ENCODE results near the gene LACTBL1. TPM values are rescaled to one million over a fixed set of nuclear protein-coding genes. Genes with fewer than 3 reads are reported as not detected.

Gene LACTBL1
- total RNA-seq, 1 donor from 2014 or later: not detected

- DNase-seq (ENCODE audit: low spot score, unreplicated experiment): no peak
- Mint-ChIP-seq H3K36me3 (ENCODE audit: insufficient read depth) (peaks cover 1% of the 10 kb centered on the region), H3K27ac (no peak overlapping the region), H3K9me3 (ENCODE audit: low read depth) (no peaks in the 10 kb centered on the region), H3K4me3 (ENCODE audit: low read depth) (no peak overlapping the region), H3K27me3 (peaks cover 6% of the 10 kb centered on the region), H3K4me1 (ENCODE audit: low read depth) (no peaks in the 10 kb centered on the region)
- TF ChIP-seq CTCF (IDR thresholded peaks at IDR 0.05; ENCODE audit: unreplicated experiment): no peak
These were observed 51.8 kb downstream of the LACTBL1 start for GRCh38 chr1:22920734-22921451.

- Mint-ChIP-seq H3K36me3 (ENCODE audit: insufficient read depth) (peaks cover 1% of the 10 kb centered on the region), H3K27ac (no peak overlapping the region), H3K9me3 (ENCODE audit: low read depth) (no peaks in the 10 kb centered on the region), H3K27me3 (peaks cover 5% of the 10 kb centered on the region), H3K4me3 (ENCODE audit: low read depth) (no peak overlapping the region), H3K4me1 (ENCODE audit: low read depth) (no peaks in the 10 kb centered on the region)
- no peak for TF ChIP-seq CTCF (IDR thresholded peaks at IDR 0.05; ENCODE audit: unreplicated experiment)
- DNase-seq (ENCODE audit: low spot score, unreplicated experiment): no peak
These were observed 52.5 kb downstream of the LACTBL1 start for GRCh38 chr1:22920026-22920733.

- Mint-ChIP-seq H3K4me3 (ENCODE audit: low read depth) (no peak overlapping the region), H3K9me3 (ENCODE audit: low read depth) (no peaks in the 10 kb centered on the region), H3K27ac (peak overlapping the region; percentile 45), H3K36me3 (ENCODE audit: insufficient read depth) (peaks cover 3% of the 10 kb centered on the region), H3K4me1 (ENCODE audit: low read depth) (no peaks in the 10 kb centered on the region), H3K27me3 (peaks cover 3% of the 10 kb centered on the region)
- DNase-seq (ENCODE audit: low spot score, unreplicated experiment): no peak
- TF ChIP-seq CTCF (IDR thresholded peaks at IDR 0.05; ENCODE audit: unreplicated experiment): no peak
These were observed 53.2 kb downstream of the LACTBL1 start for GRCh38 chr1:22919341-22920025.

GRCh38 chr1:22918644-22919043 lies 54.0 kb downstream of the LACTBL1 start:
- Mint-ChIP-seq H3K4me1 (ENCODE audit: low read depth) (no peaks in the 10 kb centered on the region), H3K27ac (no peak overlapping the region), H3K4me3 (ENCODE audit: low read depth) (no peak overlapping the region), H3K27me3 (peaks cover 2% of the 10 kb centered on the region), H3K9me3 (ENCODE audit: low read depth) (no peaks in the 10 kb centered on the region), H3K36me3 (ENCODE audit: insufficient read depth) (peaks cover 6% of the 10 kb centered on the region)
- no peak for DNase-seq (ENCODE audit: low spot score, unreplicated experiment)
- TF ChIP-seq CTCF (IDR thresholded peaks at IDR 0.05; ENCODE audit: unreplicated experiment): no peak

- TF ChIP-seq CTCF (IDR thresholded peaks at IDR 0.05; ENCODE audit: unreplicated experiment): no peak
- peaks cover 11% of the 10 kb centered on the region for H3K36me3 Mint-ChIP-seq (ENCODE audit: insufficient read depth)
- no peaks in the 10 kb centered on the region for H3K27me3 Mint-ChIP-seq
- H3K4me1 Mint-ChIP-seq (ENCODE audit: low read depth): no peaks in the 10 kb centered on the region
- H3K4me3 Mint-ChIP-seq (ENCODE audit: low read depth): no peak overlapping the region
- no peaks in the 10 kb centered on the region for H3K9me3 Mint-ChIP-seq (ENCODE audit: low read depth)
- DNase-seq (ENCODE audit: low spot score, unreplicated experiment): no peak
- H3K27ac Mint-ChIP-seq: no peak overlapping the region
These were observed 54.7 kb downstream of the LACTBL1 start for GRCh38 chr1:22917989-22918388.
